ENCODE results near the gene RAPGEF1.
A peak's percentile ranks its signal among the peaks of the same experiment; 100 is the strongest.

RAPGEF1 gene

GRCh38 chr9:131641618-131642495 lies 98.0 kb downstream of the RAPGEF1 start:
- DNase-seq: no peak

GRCh38 chr9:131640438-131641137 lies 99.3 kb downstream of the RAPGEF1 start:
- no peak for DNase-seq

DNA sequence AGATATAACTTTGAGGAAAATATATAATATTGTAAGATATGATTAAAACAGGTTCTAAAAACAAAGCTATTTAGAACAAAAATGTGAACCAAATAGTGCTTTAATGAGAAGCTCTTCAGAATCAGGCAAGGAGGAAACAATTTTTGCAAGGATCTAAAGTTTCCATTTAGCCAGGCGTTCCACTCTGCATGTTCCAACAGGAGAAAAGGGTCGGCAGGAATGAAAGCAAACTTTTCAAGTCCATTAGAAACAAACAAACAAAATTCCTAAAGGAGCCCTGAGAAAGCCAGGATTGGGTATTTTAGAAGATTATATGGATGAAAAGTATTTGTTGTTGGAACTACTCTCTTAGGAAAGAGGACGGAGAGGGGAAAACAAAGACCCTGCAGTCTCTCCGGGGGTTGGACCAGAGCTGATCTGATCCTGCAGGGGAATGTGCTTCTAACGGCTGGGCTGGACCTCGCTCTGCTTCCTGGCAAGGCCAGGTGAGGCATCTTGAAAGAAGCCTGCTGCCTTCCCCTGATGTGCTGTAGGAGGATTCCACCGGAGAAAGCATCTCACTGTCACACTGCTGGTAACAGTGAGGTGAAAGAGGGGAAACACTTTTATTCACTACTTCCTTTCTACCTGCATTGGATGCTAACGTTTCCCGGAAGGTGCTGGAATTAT lies 100.0 kb downstream of the RAPGEF1 start:
- no peak for DNase-seq

GRCh38 chr9:131636593-131636992 lies 103.3 kb downstream of the RAPGEF1 start:
- DNase-seq: no peak

DNA sequence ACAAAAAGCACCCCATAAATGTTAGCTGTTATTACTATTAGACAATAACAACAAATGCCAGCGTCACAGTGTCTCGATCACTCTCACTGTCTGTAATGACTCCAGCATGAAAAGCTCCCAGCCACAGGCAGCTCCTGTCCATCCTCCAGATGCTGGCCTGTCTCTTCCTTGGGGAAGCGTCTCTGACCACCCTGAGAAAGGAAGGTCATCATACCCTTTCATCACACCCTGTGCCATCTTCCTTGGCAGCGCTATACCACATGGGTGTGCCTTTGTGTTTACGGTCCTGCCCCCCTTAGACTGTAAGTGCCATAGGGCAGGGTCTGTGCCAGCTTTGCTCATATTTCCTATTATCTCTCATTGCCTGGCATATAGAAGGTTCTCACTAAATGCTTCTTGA lies 104.0 kb downstream of the RAPGEF1 start:
- DNase-seq: no peak

- peak; percentile 71 for DNase-seq
Measured at GRCh38 chr9:131635285-131635684, 104.6 kb downstream of the RAPGEF1 start.

DNA sequence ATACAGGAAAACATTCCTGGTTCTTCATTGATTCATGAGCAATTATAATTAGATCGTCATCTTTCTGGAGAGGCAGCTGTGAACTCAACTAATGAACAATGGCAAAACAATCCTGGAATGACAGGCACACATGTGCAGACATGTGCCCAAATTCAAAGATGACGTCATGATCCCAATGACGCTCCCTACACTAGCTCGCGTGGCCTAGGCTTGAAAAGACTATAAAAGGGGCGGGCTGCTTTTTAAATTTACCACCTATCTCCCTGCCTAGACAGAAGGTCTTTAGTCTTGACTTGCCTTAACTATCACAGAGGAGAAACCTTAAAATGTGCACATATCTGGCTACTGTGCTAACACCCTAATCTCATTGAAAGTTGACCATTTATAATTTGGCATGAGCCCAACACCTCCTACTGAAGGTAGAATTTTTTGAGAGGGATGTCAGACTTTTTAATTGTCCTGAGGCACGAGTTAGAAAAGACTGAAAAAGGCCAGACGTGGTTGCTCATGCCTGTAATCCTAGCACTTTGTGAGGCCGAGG lies 106.3 kb downstream of the RAPGEF1 start:
- DNase-seq: no peak

- DNase-seq: no peak
Measured at GRCh38 chr9:131631306-131631705, 108.6 kb downstream of the RAPGEF1 start.

DNA sequence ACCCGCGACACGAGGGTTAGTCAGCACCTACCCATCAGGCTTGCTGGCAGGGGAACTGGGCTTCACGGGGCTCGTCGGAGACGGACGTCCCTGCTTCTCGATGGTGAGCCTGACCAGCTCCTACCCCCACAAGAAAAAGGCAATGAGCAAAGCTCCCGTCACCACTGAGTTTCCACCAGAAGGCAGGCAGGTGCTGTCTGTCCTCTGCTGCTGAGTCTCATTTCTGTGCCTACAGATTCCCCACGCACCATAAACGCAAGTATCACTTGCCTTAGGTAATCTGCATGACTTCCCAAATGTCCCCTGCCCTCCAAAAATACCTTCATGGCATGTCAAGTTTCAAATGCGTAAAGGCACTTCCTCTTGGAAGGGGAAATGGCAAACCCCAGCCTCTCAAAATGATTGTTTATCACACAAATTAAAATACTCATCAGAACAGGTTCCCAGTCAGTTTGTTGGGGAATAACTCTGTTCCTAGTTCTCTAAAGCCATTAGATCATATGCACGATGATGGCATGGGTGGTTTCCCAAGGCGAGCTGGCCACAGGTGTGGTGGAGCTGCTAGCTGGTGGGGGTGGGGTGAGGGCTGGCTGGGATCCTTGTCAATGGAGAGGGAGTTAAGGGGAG lies 109.6 kb downstream of the RAPGEF1 start:
- DNase-seq: no peak

GRCh38 chr9:131629825-131630204 lies 110.1 kb downstream of the RAPGEF1 start:
- no peak for DNase-seq

DNA sequence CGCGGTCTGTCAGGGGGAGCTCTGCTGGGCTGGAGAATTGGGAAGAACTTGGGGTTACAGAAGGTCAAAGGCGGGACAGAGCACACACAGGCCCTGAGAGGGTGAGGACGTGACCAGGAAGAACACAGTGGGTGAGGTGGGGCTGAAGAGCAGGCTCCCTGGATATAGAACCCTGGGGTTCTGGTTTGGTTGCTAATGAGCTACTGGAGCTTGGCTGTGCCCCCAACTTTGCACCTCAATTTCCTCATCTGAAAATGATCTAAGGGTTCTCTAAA lies 110.7 kb downstream of the RAPGEF1 start:
- no peak for DNase-seq

DNA sequence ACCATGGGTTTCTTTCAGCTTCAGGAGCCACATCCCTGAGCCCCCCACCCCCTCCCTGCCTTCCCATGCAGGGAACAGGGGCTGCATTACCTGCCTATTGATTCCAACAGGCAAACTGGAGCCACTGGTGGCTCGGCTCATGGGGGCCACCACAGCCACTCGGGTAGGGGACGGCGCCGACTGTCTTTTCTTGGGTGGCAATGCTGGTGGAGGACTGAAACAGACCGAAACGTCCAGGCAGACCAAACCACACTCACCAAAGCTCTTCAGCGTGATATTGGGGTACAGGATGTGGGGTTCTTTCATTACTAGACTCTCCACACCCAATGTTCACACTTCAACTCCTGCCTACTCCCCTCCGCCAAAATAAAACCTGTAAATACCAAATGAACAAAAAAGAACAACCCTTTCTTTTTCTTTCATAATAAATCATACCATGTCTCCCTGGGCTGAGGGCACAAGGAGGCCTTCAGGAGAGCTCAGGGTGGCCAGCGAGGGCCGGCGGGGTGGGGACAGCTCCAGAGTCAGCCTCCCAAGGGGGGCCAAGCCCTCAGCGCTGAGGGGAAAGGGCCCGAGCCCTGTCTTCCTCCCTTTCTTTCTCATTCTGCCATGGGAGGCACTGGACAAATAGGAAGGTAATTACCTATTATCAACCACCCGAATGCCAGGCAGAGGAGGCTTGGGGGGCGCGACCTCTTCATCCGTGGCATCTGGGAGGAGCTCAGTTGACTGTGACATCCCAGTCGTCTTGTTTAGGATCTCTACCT lies 111.2 kb downstream of the RAPGEF1 start:
- DNase-seq: no peak

DNA sequence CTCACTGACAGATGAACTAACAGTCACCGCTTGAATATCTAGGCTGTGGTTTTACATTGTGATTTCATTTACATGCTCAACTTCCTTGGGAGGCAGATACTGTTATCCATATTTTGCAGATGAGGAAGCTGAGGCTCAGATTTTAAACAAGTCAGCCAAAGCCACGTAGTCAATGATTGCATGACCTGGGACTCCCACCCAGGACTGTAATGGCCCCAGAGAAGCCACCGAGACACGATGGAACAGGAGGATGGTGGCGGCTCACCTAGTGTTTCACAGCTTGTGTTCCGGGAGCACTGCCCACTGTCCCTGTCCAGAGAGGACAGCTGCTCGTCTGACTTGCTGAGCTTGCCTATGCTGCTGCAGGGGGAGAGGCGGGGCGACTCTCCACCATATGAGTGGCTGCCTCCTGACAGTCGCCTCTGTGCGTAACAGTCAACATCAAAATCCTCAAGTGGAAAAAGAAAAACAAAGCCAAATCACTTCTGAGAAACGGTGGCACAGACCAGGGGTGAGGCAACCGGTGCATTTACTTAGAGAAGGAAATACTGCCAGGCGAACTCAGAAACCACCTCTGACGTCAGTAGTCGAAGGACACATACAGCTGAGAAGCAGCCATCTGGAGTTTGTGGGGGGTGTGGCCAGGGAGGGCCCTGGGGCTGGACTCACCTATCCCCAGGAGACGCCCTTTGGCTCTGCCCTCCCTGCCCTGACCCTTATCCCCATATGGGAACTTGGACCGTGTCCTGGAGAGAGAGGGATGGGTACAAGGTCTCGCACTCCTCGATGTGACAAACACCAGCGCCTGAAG lies 112.0 kb downstream of the RAPGEF1 start:
- DNase-seq: peak; percentile 27

DNA sequence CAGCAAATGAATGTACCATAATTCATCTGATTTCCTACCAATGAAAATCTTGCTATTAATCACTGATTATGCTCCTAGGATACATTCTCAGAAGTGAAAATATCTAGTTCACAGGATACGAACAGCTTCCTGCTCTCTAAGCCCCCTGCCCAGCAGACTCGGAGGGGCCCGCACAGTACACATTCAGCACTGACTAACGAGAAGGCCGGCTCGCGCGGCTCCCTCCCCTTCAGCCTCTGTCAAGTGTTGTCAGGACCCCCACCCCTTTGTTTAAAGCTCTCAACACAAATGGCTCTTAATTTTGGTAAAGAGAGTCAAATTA lies 112.6 kb downstream of the RAPGEF1 start:
- DNase-seq: no peak

- no peak for DNase-seq
Measured at GRCh38 chr9:131625790-131626670, 113.8 kb downstream of the RAPGEF1 start.

DNA sequence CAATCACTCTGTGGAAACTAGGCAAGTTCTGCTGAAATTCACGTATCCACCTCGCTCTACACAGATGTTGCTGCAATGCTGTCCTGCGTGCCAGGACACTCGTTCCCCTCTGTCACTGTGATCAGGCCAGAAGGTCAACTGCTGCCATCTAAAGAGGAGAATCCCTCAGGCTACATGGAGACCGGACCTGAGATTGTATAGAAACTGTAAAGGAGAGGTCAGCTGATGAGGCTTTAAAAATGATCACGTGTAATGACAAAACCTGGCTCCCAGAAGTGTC lies 114.4 kb downstream of the RAPGEF1 start:
- no peak for DNase-seq

DNA sequence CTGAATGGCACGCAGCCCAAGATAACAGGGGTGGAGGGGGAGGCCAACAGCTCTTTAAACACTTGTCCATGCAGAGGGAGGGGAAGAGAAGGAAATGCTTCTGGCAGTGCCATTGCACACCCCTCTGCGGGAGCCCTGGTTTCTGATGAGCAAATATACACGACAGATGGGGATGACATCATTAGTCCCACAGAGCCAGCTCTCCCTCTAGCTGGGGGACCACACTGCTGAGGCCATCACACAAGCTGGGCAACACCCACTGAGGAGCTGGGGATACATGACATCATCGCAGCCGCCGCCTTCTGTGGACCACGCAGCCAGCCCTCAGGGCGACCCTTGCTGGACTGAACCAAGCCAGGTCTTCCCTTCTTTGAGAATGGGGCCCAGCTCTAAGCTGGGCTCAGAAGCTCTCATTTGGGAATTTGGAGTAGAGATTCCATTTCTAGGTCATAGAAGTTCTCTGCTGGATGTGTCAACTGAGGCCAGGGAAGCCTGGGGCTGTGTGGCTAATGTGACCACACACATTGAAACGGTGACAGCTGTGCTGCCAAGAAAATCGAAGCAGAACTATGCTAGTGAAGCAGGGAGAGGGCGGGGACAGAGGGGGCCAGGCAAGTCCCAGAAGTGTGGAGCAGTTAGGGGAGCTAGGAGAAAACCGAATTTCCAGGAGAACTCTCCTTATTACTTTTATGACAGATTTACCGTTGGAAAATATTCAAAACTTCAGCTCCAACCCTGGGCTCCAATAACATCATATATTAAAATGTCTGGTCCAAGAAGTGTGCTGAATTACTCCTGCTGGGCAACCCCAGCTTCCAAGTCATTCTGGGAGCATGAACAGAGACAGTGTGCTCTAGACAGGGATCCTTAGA lies 115.0 kb downstream of the RAPGEF1 start:
- DNase-seq: no peak

GRCh38 chr9:131623655-131624330 lies 116.1 kb downstream of the RAPGEF1 start:
- DNase-seq: no peak

GRCh38 chr9:131622523-131622922 lies 117.4 kb downstream of the RAPGEF1 start:
- DNase-seq: no peak
